Spleen (tissue), 11 donors: ENCODE results near the gene AGK. TPM values are rescaled to one million over a fixed set of nuclear protein-coding genes. Genes with fewer than 3 reads are reported as not detected.

Experiments
- DNase-seq: peaks from one replicate; pipeline ENCODE4 v3.0.0-alpha.2; 2020
- H3K27ac ChIP-seq, 8 donors: fragments of 200-600 bp; sonication (generic) in 7 of 8; 1 replicate in 4 of 8; 2 replicates in 4 of 8; pipeline versions ENCODE4 v1.5.0 to v1.8.0; 2016 to 2021; ENCODE audit warnings: inconsistent platforms in 4 of 8, mild to moderate bottlenecking in 4 of 8, moderate library complexity in 1 of 8
- H3K27me3 ChIP-seq, 7 donors: fragments of 200-600 bp; sonication (generic) in 6 of 7; replicated peaks in 1 of 7; 1 replicate in 4 of 7; 2 replicates in 3 of 7; pipeline versions ENCODE4 v1.5.0 to v1.8.0; 2016 to 2021; ENCODE audit warnings: inconsistent platforms in 3 of 7, mild to moderate bottlenecking in 1 of 7
- H3K36me3 ChIP-seq, 6 donors: fragments of 200-600 bp; sonication (generic) in 5 of 6; 1 replicate in 4 of 6; 2 replicates in 2 of 6; pipeline versions ENCODE4 v1.5.0 to v1.8.0; 2016 to 2021; ENCODE audit warnings: inconsistent platforms in 2 of 6
- H3K4me1 ChIP-seq, 6 donors: fragments of 200-600 bp; sonication (generic) in 5 of 6; 1 replicate in 3 of 6; 2 replicates in 3 of 6; pipeline versions ENCODE4 v1.5.0 to v1.8.0; 2016 to 2021; ENCODE audit warnings: inconsistent platforms in 3 of 6
- H3K4me3 ChIP-seq, 8 donors: fragments of 200-600 bp; sonication (generic) in 7 of 8; 1 replicate in 4 of 8; 2 replicates in 4 of 8; pipeline versions ENCODE4 v1.5.0 to v1.8.0; 2016 to 2021; ENCODE audit warnings: inconsistent platforms in 4 of 8, mild to moderate bottlenecking in 4 of 8, moderate library complexity in 2 of 8
- H3K9me3 ChIP-seq, 8 donors: fragments of 200-600 bp; sonication (generic) in 7 of 8; 1 replicate in 4 of 8; 2 replicates in 4 of 8; pipeline versions ENCODE4 v1.5.0 to v1.8.0; 2016 to 2021; ENCODE audit warnings: inconsistent platforms in 4 of 8
- CTCF ChIP-seq, 11 experiments: fragments of 200-600 bp in 7 of 11; fragments of 450-650 bp in 4 of 11; sonication (generic) in 4 of 11; IDR thresholded peaks in 8 of 11; conservative IDR thresholded peaks in 3 of 11; 1 replicate in 7 of 11; 2 replicates in 4 of 11; pipeline versions ENCODE4 v1.4.0 to v1.8.0; 2016 to 2021; ENCODE audit warnings: antibody characterized with exemption in 11 of 11, inconsistent platforms in 4 of 11, mild to moderate bottlenecking in 1 of 11
- POLR2A ChIP-seq, 3 donors: fragments of 450-650 bp; IDR thresholded peaks; one replicate each; pipeline ENCODE4 v1.5.1; 2017; ENCODE audit warnings: antibody characterized with exemption in 3 of 3, mild to moderate bottlenecking in 1 of 3
- POLR2AphosphoS5 ChIP-seq, 3 donors: sonication (generic); formaldehyde crosslinking; IDR thresholded peaks; one replicate each; pipeline ENCODE4 v1.5.1; 2017; ENCODE audit warnings: antibody characterized with exemption in 3 of 3
- WGBS, 5 donors: extraction: QIAGEN DNeasy Blood & Tissue Kit in 3 of 5; methylation state at CpG; one replicate each; pipeline versions ENCODE4 v1.1.5 to v1.1.7; 2013 to 2018; 5-methylcytosine and 5-hydroxymethylcytosine counted together
- intact Hi-C: fragments of 100-400 bp; cut with DNase I; formaldehyde crosslinking; loops from one replicate; pipeline ENCODE4 v1.15.0; 2023; ENCODE audit warnings: low total_unique reads
- polyA plus RNA-seq, 3 donors: library from polyadenylated mRNA; stranded (reverse); fragments of 200-250 nt; gene quantifications; one replicate each; pipeline ENCODE4 v1.2.1, GENCODE V29; 2013
- total RNA-seq, 7 donors: library from RNA; depleted of rRNA in 3 of 7; stranded (reverse); fragments of >200 nt in 3 of 7; fragmentation: NEBNext Ultra II Directional in 4 of 7; extraction: Animal tissue kit (Norgen Biotek cat#: 25700) in 4 of 7; gene quantifications; one replicate each; pipeline versions ENCODE4 v1.1.0 to v1.2.1, GENCODE V29; 2016 to 2021
- donor health status: healthy with polysubstance abuse.
- donor health status: DM: no; HTN: no; CAD: no; lungs with moderate emphysema.
- donor health status: DM: no; HTN: no; CAD: no.
- donor health status: Bipolar disorder and iron deficiency.
- donor health status: healthy.
- donor health status: DM: no; HTN: no; CAD: no.
- donor health status: DM: yes; HTN: yes; CAD: no.

The AGK gene
- total and polyA plus RNA-seq, 10 donors, result 11.0 to 35.5 (median 24.0) TPM

GRCh38 chr7:141640239-141640840 lies 89.1 kb downstream of the AGK start:
- WGBS, 5 donors, result 87 to 100% (median 89%) methylated on average over 2 of the region's 2 CpGs
- no peak for DNase-seq
- intact Hi-C loops, result no loop called here
- Histone ChIP-seq H3K4me3 (no peak overlapping the region), H3K9me3 (no peaks in the 10 kb centered on the region), H3K4me1 (no peaks in the 10 kb centered on the region), H3K27me3 (no peaks in the 10 kb centered on the region), H3K36me3 (peaks cover 0 to 59% (median 20%) of the 10 kb centered on the region in 6 donors), H3K27ac (no peak overlapping the region)
- TF ChIP-seq CTCF (IDR thresholded peaks at IDR 0.05 in 8 of 11, conservative IDR thresholded peaks at IDR 0.05 in 3 of 11), result no peak
- TF ChIP-seq POLR2A (IDR thresholded peaks at IDR 0.05), result no peak
- no peak for TF ChIP-seq POLR2AphosphoS5 (IDR thresholded peaks at IDR 0.05)

GRCh38 chr7:141641876-141642275 lies 90.7 kb downstream of the AGK start:
- no peak for DNase-seq
- H3K27me3 ChIP-seq, result no peaks in the 10 kb centered on the region
- intact Hi-C loops, result no loop called here
- no peaks in the 10 kb centered on the region for H3K9me3 ChIP-seq
- H3K27ac ChIP-seq, result no peak overlapping the region
- TF ChIP-seq CTCF (IDR thresholded peaks at IDR 0.05 in 8 of 11, conservative IDR thresholded peaks at IDR 0.05 in 3 of 11) (no peak), POLR2A (IDR thresholded peaks at IDR 0.05) (no peak), POLR2AphosphoS5 (IDR thresholded peaks at IDR 0.05) (no peak)
- H3K4me1 ChIP-seq, result no peaks in the 10 kb centered on the region
- H3K4me3 ChIP-seq, result no peak overlapping the region
- peaks cover 0 to 53% (median 20%) of the 10 kb centered on the region in 6 donors for H3K36me3 ChIP-seq
- 89 to 96% (median 94%) methylated on average over 3 of the region's 3 CpGs for WGBS, 5 donors

- peaks cover 0 to 70% (median 20%) of the 10 kb centered on the region in 6 donors for H3K36me3 ChIP-seq
- no peak overlapping the region for H3K27ac ChIP-seq
- no peak for TF ChIP-seq POLR2A (IDR thresholded peaks at IDR 0.05)
- no peak for TF ChIP-seq POLR2AphosphoS5 (IDR thresholded peaks at IDR 0.05)
- H3K4me3 ChIP-seq, result no peak overlapping the region
- peaks cover 0 to 17% (median 8%) of the 10 kb centered on the region in 6 donors for H3K4me1 ChIP-seq
- intact Hi-C loops, result no loop called here
- no peaks in the 10 kb centered on the region for H3K9me3 ChIP-seq
- DNase-seq, result no peak
- no peaks in the 10 kb centered on the region for H3K27me3 ChIP-seq
Observed at GRCh38 chr7:141645188-141645587, 94.0 kb downstream of the AGK start.

GRCh38 chr7:141646826-141647480 lies 95.7 kb downstream of the AGK start:
- Histone ChIP-seq H3K4me3 (no peak overlapping the region), H3K4me1 (peaks cover 0 to 22% (median 10%) of the 10 kb centered on the region in 6 donors), H3K27me3 (no peaks in the 10 kb centered on the region), H3K36me3 (peaks cover 0 to 62% (median 15%) of the 10 kb centered on the region in 6 donors), H3K27ac (no peak overlapping the region), H3K9me3 (no peaks in the 10 kb centered on the region)
- TF ChIP-seq CTCF (IDR thresholded peaks at IDR 0.05 in 8 of 11, conservative IDR thresholded peaks at IDR 0.05 in 3 of 11), result no peak
- no peak for TF ChIP-seq POLR2AphosphoS5 (IDR thresholded peaks at IDR 0.05)
- no peak for TF ChIP-seq POLR2A (IDR thresholded peaks at IDR 0.05)
- no peak for DNase-seq
- 89 to 95% (median 94%) methylated on average over 6 of the region's 6 CpGs for WGBS, 5 donors
- intact Hi-C loops, result no loop called here
